Measurements from ENCODE around the gene FAT1.
"Not testable (repeated sequence)": the region's sequence is repeated elsewhere in the genome, so short reads cannot be mapped to it uniquely, and the experiment has no call there.

FAT1 gene

DNA sequence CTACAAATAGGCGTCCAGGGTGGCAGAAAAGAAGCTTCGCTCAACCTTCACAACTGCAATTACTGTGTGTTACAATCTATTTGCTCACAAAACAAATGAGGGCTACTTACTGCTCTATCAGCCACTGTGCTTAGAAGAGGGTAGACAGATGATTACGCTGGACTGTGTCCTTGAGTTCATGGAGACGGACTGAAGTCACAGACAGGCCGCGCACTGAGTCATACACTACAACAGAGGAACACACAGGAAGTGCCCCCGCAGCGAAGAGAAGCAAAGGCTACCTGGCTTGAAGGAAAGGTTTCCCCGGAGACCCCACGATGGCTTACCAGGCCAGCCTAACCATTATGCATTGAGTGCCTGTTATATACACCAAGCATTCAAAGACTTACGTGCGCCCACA is 25.6 kb downstream of the FAT1 start:
- DNase-seq (ENCODE audit: low read depth): no peak

DNA sequence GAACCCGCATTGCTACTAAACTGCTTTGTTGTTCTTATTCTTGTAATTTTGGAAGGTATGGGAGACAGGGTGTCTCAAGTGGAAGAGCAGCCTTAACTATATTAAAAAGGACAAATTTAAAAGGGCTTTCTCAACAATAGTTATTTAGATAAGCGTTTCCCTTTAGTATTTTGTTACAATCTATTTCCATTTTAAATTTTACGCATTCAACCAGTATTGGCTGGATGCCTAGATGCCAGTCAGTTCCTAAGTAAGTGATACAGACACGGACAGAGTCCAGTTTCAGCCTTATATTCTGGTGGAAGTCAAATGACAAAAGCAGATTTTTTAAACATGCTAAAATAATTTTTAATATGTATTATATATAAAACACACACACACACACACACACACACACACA is 28.3 kb downstream of the FAT1 start:
- no peak for DNase-seq (ENCODE audit: low read depth)

GRCh38 chr4:186693894-186694293 is 29.8 kb downstream of the FAT1 start:
- no peak for DNase-seq (ENCODE audit: low read depth)

DNA sequence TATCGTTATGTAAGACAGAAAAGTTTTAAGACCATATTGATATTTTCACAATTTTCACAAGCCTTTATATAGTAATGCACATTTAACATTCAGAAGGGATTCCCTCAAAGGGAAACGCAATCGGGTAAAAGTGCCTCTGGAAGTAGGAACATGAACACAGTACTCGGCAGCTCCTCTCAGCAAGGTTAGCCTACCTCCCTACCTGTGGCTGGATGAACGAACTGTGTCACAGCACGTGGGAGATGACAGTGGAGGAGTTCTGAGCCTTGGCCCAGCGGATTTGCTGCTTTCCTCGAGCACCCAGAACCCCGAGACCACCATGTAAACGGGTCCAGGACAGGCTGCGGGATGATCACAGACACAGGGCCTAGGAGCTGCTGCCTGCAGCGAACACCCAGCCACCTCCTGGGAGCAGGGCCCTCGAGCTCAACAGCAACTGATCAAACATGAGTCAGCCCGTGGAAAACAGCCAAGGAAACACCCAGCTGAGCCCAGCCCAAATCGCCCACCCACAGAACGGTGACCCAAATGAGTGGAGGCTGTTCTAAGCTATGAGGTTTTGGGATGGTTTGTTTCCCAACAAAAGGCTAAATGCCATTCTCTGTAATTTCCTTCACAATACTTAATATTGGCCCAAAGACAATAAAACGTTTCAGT is 30.4 kb downstream of the FAT1 start:
- DNase-seq (ENCODE audit: low read depth): no peak

- no peak for DNase-seq (ENCODE audit: low read depth)
These were observed 32.3 kb downstream of the FAT1 start for GRCh38 chr4:186691396-186691795.

GRCh38 chr4:186689476-186689875 is 34.2 kb downstream of the FAT1 start:
- no peak for DNase-seq (ENCODE audit: low read depth)

GRCh38 chr4:186688150-186688943 is 35.3 kb downstream of the FAT1 start:
- no peak for DNase-seq (ENCODE audit: low read depth)

DNA sequence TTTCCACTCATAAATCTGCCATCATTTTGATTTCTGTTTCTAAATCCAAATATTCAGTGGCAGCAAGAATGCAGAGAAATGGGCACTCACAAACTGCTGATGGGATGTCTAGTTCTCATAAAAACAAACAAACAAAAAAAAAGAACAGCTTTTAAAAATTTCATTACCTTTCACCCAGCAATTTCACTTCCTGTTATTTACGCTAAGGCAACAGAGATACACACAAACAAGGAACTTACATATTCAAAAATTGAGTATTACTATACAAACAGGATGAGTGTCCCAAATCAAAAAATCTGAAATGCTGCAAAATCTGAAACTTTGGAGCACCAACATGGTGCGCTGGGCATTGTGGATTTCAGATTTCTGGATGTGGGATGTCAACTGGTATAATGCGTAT is 36.4 kb downstream of the FAT1 start:
- no peak for DNase-seq (ENCODE audit: low read depth)

DNA sequence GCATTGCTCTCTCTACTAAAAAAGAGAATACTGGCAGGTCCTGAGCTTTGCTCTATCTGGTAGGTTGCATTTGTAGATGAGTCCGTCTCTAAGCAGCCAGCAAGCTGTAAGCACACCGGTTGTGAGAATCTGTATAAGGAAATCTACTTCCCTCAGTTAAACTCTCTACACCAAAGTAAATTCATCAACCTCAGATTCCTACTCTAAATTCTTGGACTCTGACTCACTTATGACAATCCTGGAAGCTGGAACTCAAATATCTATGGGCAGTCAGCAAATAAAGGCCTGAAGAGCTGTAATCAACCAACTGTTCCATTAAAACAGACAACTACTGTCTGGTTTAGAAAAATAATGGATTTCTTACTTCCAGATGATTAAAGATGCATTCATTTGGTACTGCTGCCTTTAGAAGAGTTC is 37.9 kb downstream of the FAT1 start:
- DNase-seq (ENCODE audit: low read depth): no peak

- DNase-seq (ENCODE audit: low read depth): no peak
These were observed 38.8 kb downstream of the FAT1 start for GRCh38 chr4:186684889-186685309.

GRCh38 chr4:186684220-186684619 is 39.4 kb downstream of the FAT1 start:
- DNase-seq (ENCODE audit: low read depth): no peak

DNA sequence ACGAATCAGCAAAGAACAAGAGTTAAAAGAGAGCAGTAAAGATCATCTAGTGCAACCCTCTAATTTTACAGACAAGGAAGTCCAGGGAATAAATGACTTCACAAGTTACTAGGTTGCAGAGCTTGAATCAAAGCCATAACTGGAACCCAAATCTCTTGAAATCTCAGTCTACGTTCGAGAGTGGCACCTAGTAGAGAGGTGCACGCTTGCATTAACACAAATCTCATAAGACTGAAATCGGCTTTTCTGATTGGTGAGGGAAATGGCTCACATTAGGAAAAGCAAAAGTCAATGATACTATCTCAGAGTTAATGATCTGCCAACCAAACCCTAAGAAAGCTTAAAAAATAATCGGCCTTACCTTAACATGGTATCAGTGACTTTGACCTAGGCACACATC is 43.0 kb downstream of the FAT1 start:
- DNase-seq (ENCODE audit: low read depth): no peak

- no peak for DNase-seq (ENCODE audit: low read depth)
These were observed 47.0 kb downstream of the FAT1 start for GRCh38 chr4:186676531-186677161.

DNA sequence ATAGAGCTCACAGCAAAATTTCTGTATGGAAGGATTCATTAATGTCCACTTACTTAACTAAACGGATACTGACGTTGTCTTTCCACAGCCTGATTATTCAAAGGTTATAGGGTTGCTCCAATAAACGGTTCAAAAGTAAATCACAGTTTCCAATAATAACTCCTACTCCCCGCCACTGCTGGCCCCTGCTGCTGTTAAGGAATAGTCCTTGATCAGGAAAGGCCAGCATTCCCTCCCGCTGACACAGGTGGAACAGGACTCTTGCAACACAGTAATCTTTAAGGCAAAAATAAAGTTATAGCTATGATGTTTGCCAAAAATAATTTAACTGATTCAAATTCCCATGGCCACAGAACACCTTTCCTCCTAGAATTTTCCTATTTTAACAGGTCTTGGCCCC is 53.9 kb downstream of the FAT1 start:
- DNase-seq (ENCODE audit: low read depth): no peak

GRCh38 chr4:186669159-186669731 is 54.4 kb downstream of the FAT1 start:
- DNase-seq (ENCODE audit: low read depth): no peak

DNA sequence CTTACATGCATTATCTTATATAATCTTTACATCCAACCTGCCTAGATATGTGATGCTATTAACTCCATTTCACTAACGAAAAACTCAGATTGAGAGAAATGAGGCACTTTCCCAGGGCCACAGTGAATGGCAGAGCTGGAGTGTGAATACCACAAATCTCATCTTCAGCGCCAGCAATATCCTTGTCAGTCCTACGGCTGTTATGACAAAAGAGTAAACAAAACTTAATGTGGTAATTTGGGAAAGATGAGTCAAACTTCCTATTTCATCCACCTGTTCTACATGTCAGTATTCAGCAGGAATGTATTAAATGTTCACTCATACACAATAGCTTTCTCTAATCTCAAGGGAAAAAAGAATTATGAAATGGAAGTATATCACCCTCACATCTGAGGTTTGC is 56.9 kb downstream of the FAT1 start:
- DNase-seq (ENCODE audit: low read depth): no peak

DNA sequence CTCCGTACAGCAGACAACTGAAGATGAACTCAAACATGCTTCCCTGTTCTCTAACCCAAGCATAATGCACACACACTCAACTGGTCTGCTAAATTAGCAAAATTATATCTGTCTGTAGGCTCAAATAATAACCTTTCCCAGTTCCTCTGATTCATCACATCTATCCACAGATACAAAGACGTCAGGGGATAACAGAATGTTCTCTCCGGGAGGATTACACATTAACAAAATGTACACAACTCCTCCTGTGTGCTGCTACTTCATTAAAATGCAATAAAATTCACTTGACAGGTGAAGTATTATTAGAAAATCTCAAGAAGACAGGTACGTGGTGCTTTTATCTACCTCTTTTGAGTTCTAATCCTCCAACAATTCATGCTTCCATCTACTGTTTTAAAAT is 57.4 kb downstream of the FAT1 start:
- no peak for DNase-seq (ENCODE audit: low read depth)

- no peak for DNase-seq (ENCODE audit: low read depth)
These were observed 63.3 kb downstream of the FAT1 start for GRCh38 chr4:186660403-186660802.

GRCh38 chr4:186659935-186660334 is 63.7 kb downstream of the FAT1 start:
- no peak for DNase-seq (ENCODE audit: low read depth)

DNA sequence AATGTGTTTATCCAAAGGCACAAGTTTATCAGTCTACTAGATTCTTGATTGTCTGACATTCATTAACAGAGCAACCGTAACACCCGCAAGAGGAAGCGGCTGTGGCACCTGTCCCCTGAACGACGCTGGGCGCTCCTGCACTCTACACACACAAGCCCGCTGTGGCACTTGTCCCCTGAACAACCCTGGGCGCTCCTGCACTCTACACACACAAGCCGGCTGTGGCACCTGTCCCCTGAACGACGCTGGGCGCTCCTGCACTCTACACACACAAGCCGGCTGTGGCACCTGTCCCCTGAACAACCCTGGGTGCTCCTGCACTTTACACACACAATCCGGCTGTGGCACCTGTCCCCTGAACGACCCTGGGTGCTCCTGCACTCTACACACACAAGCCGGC is 64.2 kb downstream of the FAT1 start:
- not testable (repeated sequence) for DNase-seq (ENCODE audit: low read depth)

- DNase-seq (ENCODE audit: low read depth): no peak
These were observed 65.0 kb downstream of the FAT1 start for GRCh38 chr4:186658657-186659056.

GRCh38 chr4:186657764-186658163 is 65.9 kb downstream of the FAT1 start:
- no peak for DNase-seq (ENCODE audit: low read depth)

GRCh38 chr4:186653969-186654368 is 69.7 kb downstream of the FAT1 start:
- no peak for DNase-seq (ENCODE audit: low read depth)
